Trophoblast cell (in vitro differentiated cells and primary cell): ENCODE data around the gene ZNF22. TPM values are rescaled to one million over a fixed set of nuclear protein-coding genes. Genes with fewer than 3 reads are reported as not detected.

Experiments
- DNase-seq, 2 donors: peaks; one replicate each; pipeline ENCODE4 v3.0.0-alpha.2; 2016
- H2AFZ ChIP-seq: 2 replicates; pipeline ENCODE4 v1.6.1; 2013; ENCODE audit warnings: low read length, moderate library complexity, mild to moderate bottlenecking; ENCODE audit not compliant: insufficient read depth, poor library complexity
- H2AK5ac ChIP-seq: 2 replicates; pipeline ENCODE4 v1.6.1; 2013; ENCODE audit warnings: mild to moderate bottlenecking, low read length
- H2BK120ac ChIP-seq: 2 replicates; pipeline ENCODE4 v1.6.1; 2013; ENCODE audit warnings: low read length, mild to moderate bottlenecking, moderate library complexity; ENCODE audit not compliant: insufficient read depth, poor library complexity
- H2BK12ac ChIP-seq: 2 replicates; pipeline ENCODE4 v1.6.1; 2013; ENCODE audit warnings: mild to moderate bottlenecking, low read length, moderate library complexity
- H2BK5ac ChIP-seq: 2 replicates; pipeline ENCODE4 v1.6.1; 2013; ENCODE audit warnings: low read length, low read depth, moderate library complexity, mild to moderate bottlenecking; ENCODE audit not compliant: poor library complexity
- H3K14ac ChIP-seq: 2 replicates; pipeline ENCODE4 v1.6.1; 2013; ENCODE audit warnings: mild to moderate bottlenecking, low read length
- H3K18ac ChIP-seq: 2 replicates; pipeline ENCODE4 v1.6.1; 2013; ENCODE audit warnings: mild to moderate bottlenecking, low read length
- H3K23ac ChIP-seq: 2 replicates; pipeline ENCODE4 v1.6.1; 2013; ENCODE audit warnings: low read length
- H3K27ac ChIP-seq: 2 replicates; pipeline ENCODE4 v1.5.1; 2013; ENCODE audit warnings: low read depth, mild to moderate bottlenecking, inconsistent platforms, low read length, moderate library complexity
- H3K27me3 ChIP-seq: 2 replicates; pipeline ENCODE4 v1.6.1; 2013; ENCODE audit warnings: inconsistent platforms, mild to moderate bottlenecking, low read length, moderate library complexity; ENCODE audit not compliant: insufficient read depth
- H3K36me3 ChIP-seq, 2 experiments: 1 replicate in 1 of 2; 2 replicates in 1 of 2; pipeline ENCODE4 v1.6.1; 2013; ENCODE audit warnings: low read length in 2 of 2, mild to moderate bottlenecking in 2 of 2, moderate library complexity in 1 of 2; ENCODE audit not compliant: insufficient read depth in 2 of 2, control insufficient read depth in 1 of 2
- H3K4ac ChIP-seq: 2 replicates; pipeline ENCODE4 v1.6.1; 2013; ENCODE audit warnings: low read depth, mild to moderate bottlenecking, low read length, moderate library complexity
- H3K4me1 ChIP-seq, 2 experiments: 1 replicate in 1 of 2; 2 replicates in 1 of 2; pipeline ENCODE4 v1.6.1; 2013; ENCODE audit warnings: low read length in 2 of 2, mild to moderate bottlenecking in 2 of 2, moderate library complexity in 1 of 2; ENCODE audit not compliant: insufficient read depth in 2 of 2, control insufficient read depth in 1 of 2
- H3K4me2 ChIP-seq: 2 replicates; pipeline ENCODE4 v1.6.1; 2013; ENCODE audit warnings: inconsistent platforms, mild to moderate bottlenecking, low read length, moderate library complexity
- H3K4me3 ChIP-seq: 2 replicates; pipeline ENCODE4 v1.5.1; 2013; ENCODE audit warnings: mild to moderate bottlenecking, low read depth, low read length, inconsistent platforms
- H3K79me1 ChIP-seq: one replicate; pipeline ENCODE4 v1.6.1; 2013; ENCODE audit warnings: low read length
- H3K79me2 ChIP-seq: 2 replicates; pipeline ENCODE4 v1.6.1; 2013; ENCODE audit warnings: low read length, mild to moderate bottlenecking; ENCODE audit not compliant: control insufficient read depth, insufficient read depth, poor library complexity
- H3K9ac ChIP-seq: 2 replicates; pipeline ENCODE4 v1.6.1; 2013; ENCODE audit warnings: mild to moderate bottlenecking, low read length
- H3K9me3 ChIP-seq: 2 replicates; pipeline ENCODE4 v1.6.1; 2013; ENCODE audit warnings: low read depth, mild to moderate bottlenecking, control low read depth, inconsistent platforms, low read length; ENCODE audit not compliant: insufficient read depth
- H4K12ac ChIP-seq: 2 replicates; pipeline ENCODE4 v1.6.1; 2013; ENCODE audit warnings: low read depth, mild to moderate bottlenecking, low read length, moderate library complexity
- H4K8ac ChIP-seq: 2 replicates; pipeline ENCODE4 v1.6.1; 2013; ENCODE audit warnings: low read depth, mild to moderate bottlenecking, low read length, moderate library complexity
- H4K91ac ChIP-seq: one replicate; pipeline ENCODE4 v1.6.1; 2013; ENCODE audit warnings: low read depth, mild to moderate bottlenecking, low read length, moderate library complexity
- WGBS: extraction: QIAGEN DNeasy Blood & Tissue Kit; methylation state at CpG from one replicate; pipeline ENCODE4 v1.1.7; 2013; ENCODE audit warnings: missing lambda C conversion rate; ENCODE audit not compliant: insufficient read length, insufficient coverage; ENCODE audit errors: extremely low coverage; 5-methylcytosine and 5-hydroxymethylcytosine counted together
- polyA plus RNA-seq: library from polyadenylated mRNA; stranded (reverse); fragments of 200-250 nt; gene quantifications from 2 replicates; pipeline ENCODE4 v1.2.3, GENCODE V29; 2013

Gene ZNF22
- 31.5 and 32.1 TPM in 2 replicates for polyA plus RNA-seq

- no CpG with 5 or more reads among the region's 79 CpGs for WGBS
- Histone ChIP-seq H3K23ac (no peak within 1 kb of the TSS), H3K14ac (peak within 1 kb of the TSS; percentile 94), H3K4me3 (peak within 1 kb of the TSS; percentile 83), H2AK5ac (no peak within 1 kb of the TSS), H3K79me1 (peaks cover 26% of the 10 kb centered on the region), H2BK120ac (peak within 1 kb of the TSS; percentile 94), H2AFZ (peak within 1 kb of the TSS; percentile 88), H3K27me3 (no peaks in the 10 kb centered on the region), H3K9me3 (no peaks in the 10 kb centered on the region), H3K36me3 (peaks cover 4 to 8% of the 10 kb centered on the region in 2 experiments), H3K27ac (peak within 1 kb of the TSS; percentile 97), H3K18ac (peak within 1 kb of the TSS; percentile 98), H2BK5ac (peak within 1 kb of the TSS; percentile 87), H3K4me1 (peaks cover 0 to 7% of the 10 kb centered on the region in 2 experiments), H4K91ac (peak within 1 kb of the TSS; percentile 95), H3K4me2 (peak within 1 kb of the TSS; percentile 88), H3K9ac (peak within 1 kb of the TSS; percentile 95), H3K79me2 (peaks cover 9% of the 10 kb centered on the region), H4K12ac (peak within 1 kb of the TSS; percentile 85), H3K4ac (peak within 1 kb of the TSS; percentile 53), H4K8ac (peak within 1 kb of the TSS; percentile 96), H2BK12ac (peak within 1 kb of the TSS; percentile 74)
- DNase-seq: peak; percentile 33 to 57
These were observed at the start of gene ZNF22 for GRCh38 chr10:45000752-45001380. Gene ZNF22 (plus strand): TSS chr10:45000923. CDS start chr10:45003369, 2,446 bp downstream.

GRCh38 chr10:44951576-44952226 lies 49.0 kb upstream of the ZNF22 start:
- Histone ChIP-seq H4K91ac (peak overlapping the region; percentile 36), H3K27me3 (no peaks in the 10 kb centered on the region), H3K4me1 (peaks cover 16 to 37% of the 10 kb centered on the region in 2 experiments), H2BK120ac (no peak overlapping the region), H3K9me3 (no peaks in the 10 kb centered on the region), H3K36me3 (peaks cover 0 to 3% of the 10 kb centered on the region in 2 experiments), H4K12ac (no peak overlapping the region), H2AFZ (no peak overlapping the region), H3K9ac (no peak overlapping the region), H3K23ac (no peak overlapping the region), H2BK5ac (no peak overlapping the region), H3K4me3 (no peak overlapping the region), H3K4ac (no peak overlapping the region), H3K18ac (peak overlapping the region; percentile 32), H3K14ac (no peak overlapping the region), H3K79me2 (no peaks in the 10 kb centered on the region), H3K27ac (no peak overlapping the region), H4K8ac (no peak overlapping the region), H3K79me1 (peaks cover 16% of the 10 kb centered on the region), H2BK12ac (no peak overlapping the region), H2AK5ac (no peak overlapping the region), H3K4me2 (no peak overlapping the region)
- no peak for DNase-seq
- no CpG with 5 or more reads among the region's 7 CpGs for WGBS

- Histone ChIP-seq H3K4me3 (no peak overlapping the region), H3K18ac (no peak overlapping the region), H3K79me1 (peaks cover 16% of the 10 kb centered on the region), H3K14ac (no peak overlapping the region), H3K27ac (peak overlapping the region; percentile 95), H3K79me2 (no peaks in the 10 kb centered on the region), H3K4me2 (peak overlapping the region; percentile 41), H3K27me3 (no peaks in the 10 kb centered on the region), H2BK120ac (no peak overlapping the region), H4K8ac (no peak overlapping the region), H3K4ac (no peak overlapping the region), H2AK5ac (no peak overlapping the region), H2AFZ (no peak overlapping the region), H4K12ac (no peak overlapping the region), H4K91ac (peak overlapping the region; percentile 7), H3K36me3 (peaks cover 0 to 3% of the 10 kb centered on the region in 2 experiments), H3K23ac (no peak overlapping the region), H3K4me1 (peaks cover 13 to 34% of the 10 kb centered on the region in 2 experiments), H2BK12ac (peak overlapping the region; percentile 15), H2BK5ac (peak overlapping the region; percentile 61), H3K9ac (no peak overlapping the region), H3K9me3 (no peaks in the 10 kb centered on the region)
- no CpG with 5 or more reads among the region's 2 CpGs for WGBS
- peak; percentile 61 to 73 for DNase-seq
These were observed 47.9 kb upstream of the ZNF22 start for GRCh38 chr10:44952779-44953231.

GRCh38 chr10:44954042-44954441 lies 46.7 kb upstream of the ZNF22 start:
- no peak overlapping the region for H3K4ac ChIP-seq
- no peaks in the 10 kb centered on the region for H3K9me3 ChIP-seq
- H3K4me3 ChIP-seq: no peak overlapping the region
- no peak overlapping the region for H2AK5ac ChIP-seq
- H3K27ac ChIP-seq: no peak overlapping the region
- no peak overlapping the region for H3K4me2 ChIP-seq
- H2BK5ac ChIP-seq: no peak overlapping the region
- no peak overlapping the region for H2AFZ ChIP-seq
- no peak overlapping the region for H4K91ac ChIP-seq
- peaks cover 1% of the 10 kb centered on the region for H3K79me2 ChIP-seq
- H2BK120ac ChIP-seq: no peak overlapping the region
- peaks cover 16% of the 10 kb centered on the region for H3K79me1 ChIP-seq
- no peak overlapping the region for H4K12ac ChIP-seq
- peaks cover 0 to 3% of the 10 kb centered on the region in 2 experiments for H3K36me3 ChIP-seq
- H3K9ac ChIP-seq: no peak overlapping the region
- no peak overlapping the region for H3K18ac ChIP-seq
- H4K8ac ChIP-seq: no peak overlapping the region
- peaks cover 10 to 38% of the 10 kb centered on the region in 2 experiments for H3K4me1 ChIP-seq
- no peak overlapping the region for H3K14ac ChIP-seq
- DNase-seq: no peak
- H3K27me3 ChIP-seq: no peaks in the 10 kb centered on the region
- no peak overlapping the region for H2BK12ac ChIP-seq
- no peak overlapping the region for H3K23ac ChIP-seq
